K562 (cell line): ENCODE measurements around the gene EHMT2. TPM values are rescaled to one million over a fixed set of nuclear protein-coding genes. Genes with fewer than 3 reads are reported as not detected.

Source experiments
- CAMTA2 ChIP-seq: fragments of 250-450 bp; sonication (Bioruptor Pico); conservative IDR thresholded peaks from 2 replicates; pipeline ENCODE4 v1.5.1; 2022
- CUX1 ChIP-seq: fragments of 200-800 bp; sonication (Bioruptor generic); IDR thresholded peaks from 2 replicates; pipeline ENCODE4 v1.6.1; 2016; ENCODE audit warnings: missing genetic modification characterization, missing compliant biosample characterization
- E4F1 ChIP-seq: fragments of 250-450 bp; sonication (Bioruptor Pico); IDR thresholded peaks from 2 replicates; pipeline ENCODE4 v1.5.0; 2021; ENCODE audit warnings: mild to moderate bottlenecking, borderline replicate concordance
- EGR1 ChIP-seq: fragments of 450-650 bp; conservative IDR thresholded peaks from 2 replicates; pipeline ENCODE4 v1.6.1; 2017; ENCODE audit warnings: mild to moderate bottlenecking
- ELK1 ChIP-seq: sonication (generic); formaldehyde crosslinking; IDR thresholded peaks from 2 replicates; pipeline ENCODE4 v1.8.1; 2022; ENCODE audit warnings: missing genetic modification reagents
- HSF4 ChIP-seq: fragments of 250-450 bp; sonication (Bioruptor Pico); IDR thresholded peaks from 2 replicates; pipeline ENCODE4 v2.1.2; 2022; ENCODE audit warnings: mild to moderate bottlenecking, moderate library complexity, borderline replicate concordance
- NEUROD1 ChIP-seq: fragments of 150-350 bp; IDR thresholded peaks from 2 replicates; pipeline ENCODE4 v1.6.1; 2014; ENCODE audit warnings: borderline replicate concordance, low read length, low read depth; ENCODE audit not compliant: partially characterized antibody
- NFIC ChIP-seq: fragments of 450-650 bp; IDR thresholded peaks from 2 replicates; pipeline ENCODE4 v1.6.1; 2017; ENCODE audit warnings: mild to moderate bottlenecking, inconsistent platforms
- NRF1 ChIP-seq, 2 experiments: fragments of 450-650 bp; IDR thresholded peaks in 1 of 2; conservative IDR thresholded peaks in 1 of 2; 2 replicates each; pipeline ENCODE4 v1.6.1; 2014; ENCODE audit warnings: mild to moderate bottlenecking in 2 of 2
- POLR2AphosphoS2 ChIP-seq: IDR thresholded peaks from 2 replicates; pipeline ENCODE4 v1.6.1; 2012; ENCODE audit warnings: low read length, improper control_type of control experiment
- TRIM25 ChIP-seq: fragments of 450-650 bp; IDR thresholded peaks from 2 replicates; pipeline ENCODE4 v1.7.0; 2016; ENCODE audit warnings: borderline replicate concordance
- ZC3H11A ChIP-seq: IDR thresholded peaks from 2 replicates; pipeline ENCODE4 v1.6.1; 2012; ENCODE audit warnings: low read depth, low read length, improper control_type of control experiment
- ZNF740 ChIP-seq, 3 experiments: fragments of 200-800 bp in 1 of 3; sonication (Bioruptor generic) in 1 of 3; sonication (generic) in 1 of 3; formaldehyde crosslinking in 1 of 3; IDR thresholded peaks; 2 replicates each; pipeline versions ENCODE4 v1.6.1 to v1.8.0; 2016 to 2022; ENCODE audit warnings: mild to moderate bottlenecking in 2 of 3, missing compliant biosample characterization in 2 of 3, missing genetic modification characterization in 2 of 3, missing genetic modification reagents in 1 of 3
- ZNF764 ChIP-seq: fragments of 250-450 bp; sonication (Bioruptor Pico); IDR thresholded peaks from 2 replicates; pipeline ENCODE4 v1.4.0; 2020; ENCODE audit warnings: low read depth, mild to moderate bottlenecking, moderate library complexity
- polyA plus RNA-seq, 8 experiments: library from polyadenylated mRNA; depleted of rRNA in 4 of 8; stranded (reverse) in 5 of 8; unstranded in 3 of 8; fragments of >200 nt; fragmentation: Nextera tagmentation in 2 of 8; fragmentation: Illumina TruSeq in 1 of 8; extraction: Ambion mirVana in 2 of 8; extraction: Trizol in 1 of 8; gene quantifications; 2 replicates each; pipeline versions ENCODE4 v1.2.1 to v1.2.3, GENCODE V29; 2011 to 2014; ENCODE audit warnings: inconsistent platforms in 1 of 8, missing spikeins in 1 of 8
- total RNA-seq, 7 experiments: library from RNA; depleted of rRNA in 6 of 7; stranded (reverse); fragments of >200 nt in 6 of 7; fragmentation: Illumina TruSeq in 2 of 7; extraction: Trizol in 2 of 7; gene quantifications; 2 replicates each; pipeline versions ENCODE4 v1.2.1 to v1.2.3, GENCODE V29; 2011 to 2021; ENCODE audit warnings: low replicate concordance in 1 of 7

EHMT2 gene
- total and polyA plus RNA-seq, 9 of the 15 experiments (the other 6 are each of a cell fraction or from before 2014, with no cell fraction given) = 2.1 to 63.8 (median 38.5) TPM

- TF ChIP-seq TRIM25 = no peak
- TF ChIP-seq ZNF740 (CRISPR knock-in tag; IDR thresholded peaks at IDR 0.05) = peak; percentile 46; the same call in 1 of the 2 replicates
- no peak for TF ChIP-seq ZNF740 (tag; IDR thresholded peaks at IDR 0.05)
- no peak for TF ChIP-seq POLR2AphosphoS2
- TF ChIP-seq CAMTA2 (CRISPR knock-in tag) = no peak
- TF ChIP-seq ELK1 = no peak
- no peak for TF ChIP-seq NEUROD1
- TF ChIP-seq NRF1 (conservative IDR thresholded peaks at IDR 0.05 in 1 of 2, IDR thresholded peaks at IDR 0.05 in 1 of 2) = peak in 1 of 2 experiments; percentile 24; a peak in 1 of 4 replicates
- TF ChIP-seq ZC3H11A = no peak
- no peak for TF ChIP-seq E4F1 (CRISPR knock-in tag)
- no peak for TF ChIP-seq EGR1
- no peak for TF ChIP-seq HSF4 (CRISPR knock-in tag)
- no peak for TF ChIP-seq ZNF764 (CRISPR knock-in tag)
- TF ChIP-seq CUX1 (CRISPR knock-in tag) = no peak
- TF ChIP-seq NFIC = 0 out of 2 replicates have a peak, but pooled peaks have one; percentile 20
Measured at GRCh38 chr6:31899882-31900722, 2.6 kb upstream of the EHMT2 start (continued).
